Breast epithelium (tissue), 3 donors: ENCODE results near the gene ARHGAP25.

Source experiments
- CTCF ChIP-seq, 3 donors: fragments of 450-650 bp; IDR thresholded peaks; one replicate each; pipeline ENCODE4 v1.5.1; 2016 to 2017; ENCODE audit warnings: antibody characterized with exemption in 3 of 3, mild to moderate bottlenecking in 3 of 3, moderate library complexity in 3 of 3
- POLR2A ChIP-seq: fragments of 450-650 bp; IDR thresholded peaks from one replicate; pipeline ENCODE4 v1.6.1; 2016; ENCODE audit warnings: antibody characterized with exemption, mild to moderate bottlenecking, moderate library complexity

- TF ChIP-seq CTCF (IDR thresholded peaks at IDR 0.05), result no peak
- TF ChIP-seq POLR2A, result no peak
These were observed 1.2 kb upstream of the ARHGAP25 start for GRCh38 chr2:68733365-68733764.
